ENCODE measurements around the gene MCFD2. TPM values are rescaled to one million over a fixed set of nuclear protein-coding genes. Genes with fewer than 3 reads are reported as not detected.

MCFD2 gene
- total RNA-seq, 1 donor from 2014 or later = 72.3 TPM

- DNase-seq (ENCODE audit: low spot score) = peak; percentile 81
Observed at GRCh38 chr2:46873604-46874068, 42.0 kb downstream of the MCFD2 start.

GRCh38 chr2:46872902-46873603, 42.6 kb downstream of the MCFD2 start:
- DNase-seq (ENCODE audit: low spot score) = no peak

- no peak for DNase-seq (ENCODE audit: low spot score)
Observed at GRCh38 chr2:46871976-46872381, 43.6 kb downstream of the MCFD2 start.

- DNase-seq (ENCODE audit: low spot score) = no peak
Observed at GRCh38 chr2:46870051-46870839, 45.4 kb downstream of the MCFD2 start.

DNA sequence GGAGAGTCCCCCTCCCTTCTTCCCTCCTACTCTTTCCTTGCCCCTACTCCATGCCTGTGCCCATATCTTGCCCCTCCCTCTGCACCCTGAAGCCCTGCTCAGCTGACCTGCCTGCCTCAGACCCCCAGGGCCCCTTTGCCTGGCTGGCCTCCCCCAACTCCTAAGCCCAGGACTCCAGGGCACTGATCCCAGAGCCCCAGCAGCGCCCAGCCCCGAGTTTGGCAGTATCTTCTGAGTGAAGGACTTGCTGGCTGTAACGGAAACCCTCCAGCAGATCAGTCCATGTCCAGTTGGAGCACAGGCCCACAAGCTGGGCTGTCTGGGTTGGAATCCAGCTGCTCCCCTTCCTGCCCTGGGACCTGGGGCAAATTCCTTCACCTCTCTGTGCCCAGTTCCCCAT, 46.0 kb downstream of the MCFD2 start:
- no peak for DNase-seq (ENCODE audit: low spot score)

GRCh38 chr2:46866770-46867246, 48.8 kb downstream of the MCFD2 start:
- DNase-seq (ENCODE audit: low spot score) = no peak

DNA sequence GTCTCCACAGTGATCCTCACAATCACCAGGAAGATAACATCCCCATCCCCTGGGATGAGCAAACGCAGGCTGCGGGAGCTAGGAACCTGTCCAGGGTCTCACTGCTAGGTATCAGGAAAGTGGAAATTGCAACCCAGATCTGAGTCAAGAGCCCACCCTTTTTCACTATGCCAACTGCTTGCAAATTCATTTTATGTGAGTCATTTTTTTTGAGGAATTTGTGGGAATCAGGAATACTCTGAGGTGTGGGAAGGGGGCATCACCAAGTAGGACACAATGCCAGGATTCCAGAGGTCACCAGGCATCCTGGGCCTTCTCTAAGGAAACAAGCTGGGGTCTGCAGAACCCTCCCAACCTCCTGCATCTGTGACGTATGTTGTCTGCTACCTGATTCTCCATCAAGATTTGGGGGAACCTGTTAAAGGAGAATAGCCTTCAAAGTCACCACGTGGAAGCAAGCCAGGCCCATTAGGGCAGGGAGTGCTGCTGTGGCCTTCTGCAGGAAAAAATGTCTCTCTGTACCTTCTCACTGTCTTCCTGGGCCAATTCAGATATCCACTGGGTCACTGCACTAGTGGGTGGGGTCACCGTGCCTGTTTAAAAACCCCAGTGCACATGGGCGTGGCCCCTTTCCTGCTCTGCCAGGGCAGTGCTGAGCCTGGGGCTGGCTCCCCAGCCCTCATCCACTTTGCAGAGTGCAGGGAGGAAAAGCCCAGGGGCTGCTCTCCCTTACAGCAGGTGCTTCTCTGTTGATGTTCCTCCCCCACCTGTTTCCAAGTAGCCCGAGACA, 50.2 kb downstream of the MCFD2 start:
- DNase-seq (ENCODE audit: low spot score) = no peak

DNA sequence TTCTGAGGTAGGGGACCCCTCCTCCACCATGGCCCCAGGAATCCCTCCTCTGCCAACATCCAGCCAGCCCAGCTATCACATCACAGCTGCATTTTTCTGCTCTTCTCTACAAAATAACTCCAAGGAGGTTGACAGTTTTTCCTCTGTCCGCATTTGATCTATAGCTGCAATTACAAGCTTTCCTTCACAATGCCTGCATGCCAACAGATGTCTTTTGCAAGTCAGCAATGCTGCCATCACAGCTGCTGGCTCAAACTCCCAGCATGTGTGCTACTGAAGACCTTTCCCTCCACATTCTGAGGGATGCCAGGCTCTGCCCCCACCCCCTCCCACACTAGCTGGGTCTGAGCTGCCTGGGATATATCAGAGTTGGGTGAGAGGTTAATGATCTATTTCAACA, 51.7 kb downstream of the MCFD2 start:
- no peak for DNase-seq (ENCODE audit: low spot score)

DNA sequence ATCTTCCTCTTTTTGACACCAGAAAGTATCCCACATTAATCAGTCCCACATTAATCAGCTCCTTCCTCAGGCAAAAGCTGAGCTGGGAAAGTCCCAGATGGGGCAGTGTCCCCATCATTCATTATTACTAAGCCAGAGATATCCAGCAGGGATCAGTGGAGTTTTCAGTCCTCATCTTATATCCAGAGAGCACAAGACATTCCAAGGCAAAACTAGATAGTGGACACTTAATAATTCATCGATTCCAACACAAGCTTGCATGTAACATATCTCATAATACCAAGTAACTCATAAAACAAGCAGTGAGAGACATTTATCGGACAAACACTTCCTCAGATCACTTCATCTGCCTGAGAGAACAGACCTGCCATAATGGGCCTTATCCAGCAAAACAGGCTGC, 53.1 kb downstream of the MCFD2 start:
- DNase-seq (ENCODE audit: low spot score) = no peak

GRCh38 chr2:46861916-46862315, 53.7 kb downstream of the MCFD2 start:
- DNase-seq (ENCODE audit: low spot score) = no peak

GRCh38 chr2:46859482-46859881, 56.1 kb downstream of the MCFD2 start:
- no peak for DNase-seq (ENCODE audit: low spot score)

DNA sequence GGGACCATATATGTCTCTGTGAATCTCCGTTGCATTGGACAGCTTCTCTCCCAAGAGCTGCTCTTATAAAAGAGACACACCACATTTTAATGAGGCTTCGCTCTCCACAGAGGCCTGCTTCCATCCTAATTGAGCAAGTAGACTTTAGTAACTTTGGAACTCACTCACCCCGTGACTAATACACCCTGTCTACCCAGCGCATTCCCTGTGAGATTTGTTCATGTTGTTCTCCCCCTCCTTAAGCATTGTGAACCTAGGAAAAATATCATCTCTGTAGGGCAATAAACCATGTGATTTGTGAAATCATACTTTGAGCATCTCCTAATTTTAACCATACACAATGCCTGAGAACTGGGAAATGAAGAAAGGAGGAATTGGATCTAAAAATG, 56.9 kb downstream of the MCFD2 start:
- no peak for DNase-seq (ENCODE audit: low spot score)

GRCh38 chr2:46857871-46858701, 57.5 kb downstream of the MCFD2 start:
- DNase-seq (ENCODE audit: low spot score) = no peak

- DNase-seq (ENCODE audit: low spot score) = no peak
Observed at GRCh38 chr2:46856336-46856735, 59.3 kb downstream of the MCFD2 start.

DNA sequence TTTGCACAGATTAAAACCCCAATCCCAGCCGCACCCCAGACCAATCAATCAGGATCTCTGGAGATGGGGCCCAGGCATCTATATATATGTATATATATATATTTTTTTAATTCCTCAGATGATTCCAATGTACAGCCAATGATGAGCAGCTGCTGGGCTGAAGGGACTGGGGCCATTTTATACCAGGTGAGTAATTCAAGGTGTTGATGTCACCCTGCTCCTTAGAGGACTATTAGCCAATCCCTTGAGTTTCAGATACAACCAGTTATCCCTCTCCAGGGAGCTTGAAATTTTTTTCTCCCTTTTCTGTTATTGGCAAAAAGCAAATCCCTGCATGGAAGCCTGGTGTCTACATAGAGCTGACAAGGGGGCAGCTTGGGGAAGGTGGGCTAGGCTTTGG, 59.8 kb downstream of the MCFD2 start:
- DNase-seq (ENCODE audit: low spot score) = no peak

DNA sequence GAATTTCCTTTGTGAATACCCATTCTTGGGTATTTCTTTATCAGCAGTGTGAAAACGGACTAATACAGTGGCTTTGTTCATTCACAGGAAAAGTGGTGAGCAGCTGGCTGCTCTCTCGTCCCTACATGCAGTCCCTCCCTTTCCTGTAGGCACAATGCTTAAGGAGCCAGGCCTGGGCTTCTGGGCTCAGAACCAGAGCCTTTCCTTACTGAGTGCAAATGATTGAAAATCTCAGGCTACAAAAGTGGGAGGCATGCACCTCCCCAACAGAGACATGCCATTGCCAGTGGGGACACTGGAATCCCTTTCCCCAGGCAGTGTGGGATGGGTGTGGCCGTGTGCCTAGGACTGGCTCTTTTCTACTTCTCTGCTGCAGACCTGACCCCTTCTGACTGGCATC, 61.3 kb downstream of the MCFD2 start:
- no peak for DNase-seq (ENCODE audit: low spot score)

DNA sequence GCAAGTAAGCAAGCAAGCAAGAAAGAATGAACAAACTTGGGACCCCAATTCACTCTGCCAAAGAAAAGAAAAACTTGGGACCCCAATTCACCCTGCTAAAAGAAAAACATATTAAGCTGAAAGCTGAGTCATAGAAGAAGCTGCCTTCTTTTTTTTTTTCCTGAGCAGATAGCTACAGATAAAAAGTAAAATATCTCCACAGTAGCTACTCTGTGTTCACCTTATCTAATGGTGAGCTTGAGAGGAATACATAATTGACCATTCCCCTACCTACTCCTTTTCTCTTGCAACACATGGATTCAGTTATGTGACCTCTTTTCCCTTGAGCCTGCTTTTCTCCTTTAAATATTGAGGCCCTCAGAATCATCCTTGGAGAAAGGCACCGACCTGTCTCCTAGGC, 63.0 kb downstream of the MCFD2 start:
- DNase-seq (ENCODE audit: low spot score) = no peak

- no peak for DNase-seq (ENCODE audit: low spot score)
Observed at GRCh38 chr2:46852124-46852523, 63.5 kb downstream of the MCFD2 start.

Measured in ureter (tissue), 1 donor.